ENCODE results near the gene ZSWIM4. TPM values are rescaled to one million over a fixed set of nuclear protein-coding genes. Genes with fewer than 3 reads are reported as not detected.

ZSWIM4 gene
- total and polyA plus RNA-seq, 2 of the 13 experiments (the other 11 are each of a cell fraction or from before 2014, with no cell fraction given) = 0.33 to 0.86 TPM

- TF ChIP-seq ZNF407 (CRISPR knock-in tag; IDR thresholded peaks at IDR 0.05; ENCODE audit: not compliant biosample characterization) (no peak), YY1 (IDR thresholded peaks at IDR 0.05; ENCODE audit: insufficient read depth, insufficient replicate concordance, low read depth, low read length) (peak; percentile 72), THRA (CRISPR knock-in tag; IDR thresholded peaks at IDR 0.05; ENCODE audit: borderline replicate concordance) (peak; percentile 32; the same call in 1 of the 2 replicates), POLR2A (IDR thresholded peaks at IDR 0.05; ENCODE audit: insufficient read depth in 1 of 2, low read depth in 2 of 2, low read length in 2 of 2) (peak; percentile 26 to 67; a peak in 2 of 4 replicates), KAT2B (IDR thresholded peaks at IDR 0.05; ENCODE audit: borderline replicate concordance, low read depth, low read length) (no peak), ZNF724P (CRISPR knock-in tag; IDR thresholded peaks at IDR 0.05; ENCODE audit: borderline replicate concordance) (no peak), NRL (CRISPR knock-in tag; IDR thresholded peaks at IDR 0.05; ENCODE audit: borderline replicate concordance) (0 out of 2 replicates have a peak, but pooled peaks have one; percentile 17)
- TF ChIP-seq, protein P1, sequence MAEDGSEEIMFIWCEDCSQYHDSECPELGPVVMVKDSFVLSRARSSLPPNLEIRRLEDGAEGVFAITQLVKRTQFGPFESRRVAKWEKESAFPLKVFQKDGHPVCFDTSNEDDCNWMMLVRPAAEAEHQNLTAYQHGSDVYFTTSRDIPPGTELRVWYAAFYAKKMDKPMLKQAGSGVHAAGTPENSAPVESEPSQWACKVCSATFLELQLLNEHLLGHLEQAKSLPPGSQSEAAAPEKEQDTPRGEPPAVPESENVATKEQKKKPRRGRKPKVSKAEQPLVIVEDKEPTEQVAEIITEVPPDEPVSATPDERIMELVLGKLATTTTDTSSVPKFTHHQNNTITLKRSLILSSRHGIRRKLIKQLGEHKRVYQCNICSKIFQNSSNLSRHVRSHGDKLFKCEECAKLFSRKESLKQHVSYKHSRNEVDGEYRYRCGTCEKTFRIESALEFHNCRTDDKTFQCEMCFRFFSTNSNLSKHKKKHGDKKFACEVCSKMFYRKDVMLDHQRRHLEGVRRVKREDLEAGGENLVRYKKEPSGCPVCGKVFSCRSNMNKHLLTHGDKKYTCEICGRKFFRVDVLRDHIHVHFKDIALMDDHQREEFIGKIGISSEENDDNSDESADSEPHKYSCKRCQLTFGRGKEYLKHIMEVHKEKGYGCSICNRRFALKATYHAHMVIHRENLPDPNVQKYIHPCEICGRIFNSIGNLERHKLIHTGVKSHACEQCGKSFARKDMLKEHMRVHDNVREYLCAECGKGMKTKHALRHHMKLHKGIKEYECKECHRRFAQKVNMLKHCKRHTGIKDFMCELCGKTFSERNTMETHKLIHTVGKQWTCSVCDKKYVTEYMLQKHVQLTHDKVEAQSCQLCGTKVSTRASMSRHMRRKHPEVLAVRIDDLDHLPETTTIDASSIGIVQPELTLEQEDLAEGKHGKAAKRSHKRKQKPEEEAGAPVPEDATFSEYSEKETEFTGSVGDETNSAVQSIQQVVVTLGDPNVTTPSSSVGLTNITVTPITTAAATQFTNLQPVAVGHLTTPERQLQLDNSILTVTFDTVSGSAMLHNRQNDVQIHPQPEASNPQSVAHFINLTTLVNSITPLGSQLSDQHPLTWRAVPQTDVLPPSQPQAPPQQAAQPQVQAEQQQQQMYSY (CRISPR knock-in tag; IDR thresholded peaks at IDR 0.05) = no peak
- TF ChIP-seq, protein P2, sequence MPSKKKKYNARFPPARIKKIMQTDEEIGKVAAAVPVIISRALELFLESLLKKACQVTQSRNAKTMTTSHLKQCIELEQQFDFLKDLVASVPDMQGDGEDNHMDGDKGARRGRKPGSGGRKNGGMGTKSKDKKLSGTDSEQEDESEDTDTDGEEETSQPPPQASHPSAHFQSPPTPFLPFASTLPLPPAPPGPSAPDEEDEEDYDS (CRISPR knock-in tag; IDR thresholded peaks at IDR 0.05) = 0 out of 2 replicates have a peak, but pooled peaks have one; percentile 38
- TF ChIP-seq, protein P3, sequence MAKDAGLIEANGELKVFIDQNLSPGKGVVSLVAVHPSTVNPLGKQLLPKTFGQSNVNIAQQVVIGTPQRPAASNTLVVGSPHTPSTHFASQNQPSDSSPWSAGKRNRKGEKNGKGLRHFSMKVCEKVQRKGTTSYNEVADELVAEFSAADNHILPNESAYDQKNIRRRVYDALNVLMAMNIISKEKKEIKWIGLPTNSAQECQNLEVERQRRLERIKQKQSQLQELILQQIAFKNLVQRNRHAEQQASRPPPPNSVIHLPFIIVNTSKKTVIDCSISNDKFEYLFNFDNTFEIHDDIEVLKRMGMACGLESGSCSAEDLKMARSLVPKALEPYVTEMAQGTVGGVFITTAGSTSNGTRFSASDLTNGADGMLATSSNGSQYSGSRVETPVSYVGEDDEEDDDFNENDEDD (CRISPR knock-in tag; IDR thresholded peaks at IDR 0.05; ENCODE audit: borderline replicate concordance) = no peak
Observed at GRCh38 chr19:13847407-13848339, 52.4 kb downstream of the ZSWIM4 start (continued).
